Sigmoid colon (tissue), 4 donors: Measurements from ENCODE around the gene PHF20.

Experiments used
- EP300 ChIP-seq, 4 donors: sonication (generic); formaldehyde crosslinking; IDR thresholded peaks; one replicate each; pipeline ENCODE4 v1.6.1; 2017; ENCODE audit warnings: antibody characterized with exemption in 4 of 4
- TF ChIP-seq, protein P1 (sequence below), 4 experiments: fragments of 450-650 bp in 3 of 4; fragments of 200-600 bp in 1 of 4; IDR thresholded peaks; one replicate each; pipeline ENCODE4 v1.5.1; 2016 to 2019; ENCODE audit warnings: antibody characterized with exemption in 4 of 4, mild to moderate bottlenecking in 3 of 4, moderate library complexity in 2 of 4

DNA sequence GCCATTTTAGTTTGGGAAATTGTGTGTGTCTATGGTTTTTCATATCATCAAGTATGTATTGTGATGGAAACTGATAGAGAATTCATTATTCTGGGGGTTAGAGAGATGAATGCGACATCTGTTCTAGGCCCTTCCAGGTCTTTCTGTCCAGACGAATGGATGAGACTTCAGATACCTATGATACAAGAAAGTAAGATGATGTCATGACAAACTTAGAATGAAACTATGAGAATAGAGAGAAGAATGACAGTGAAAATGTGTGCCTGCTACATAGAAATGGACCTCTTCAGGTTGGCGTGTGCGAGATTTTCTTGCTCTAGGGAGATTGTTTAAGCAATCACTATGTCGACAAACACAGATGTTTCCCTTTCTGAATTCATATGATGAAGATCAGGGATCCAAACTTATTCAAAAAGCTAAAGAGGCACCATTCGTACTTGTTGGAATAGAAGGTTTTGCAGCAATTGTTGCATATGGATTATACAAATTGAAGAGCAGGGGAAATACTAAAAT, 106.4 kb downstream of the PHF20 start:
- TF ChIP-seq EP300 (IDR thresholded peaks at IDR 0.05), result no peak
- TF ChIP-seq, protein P1, sequence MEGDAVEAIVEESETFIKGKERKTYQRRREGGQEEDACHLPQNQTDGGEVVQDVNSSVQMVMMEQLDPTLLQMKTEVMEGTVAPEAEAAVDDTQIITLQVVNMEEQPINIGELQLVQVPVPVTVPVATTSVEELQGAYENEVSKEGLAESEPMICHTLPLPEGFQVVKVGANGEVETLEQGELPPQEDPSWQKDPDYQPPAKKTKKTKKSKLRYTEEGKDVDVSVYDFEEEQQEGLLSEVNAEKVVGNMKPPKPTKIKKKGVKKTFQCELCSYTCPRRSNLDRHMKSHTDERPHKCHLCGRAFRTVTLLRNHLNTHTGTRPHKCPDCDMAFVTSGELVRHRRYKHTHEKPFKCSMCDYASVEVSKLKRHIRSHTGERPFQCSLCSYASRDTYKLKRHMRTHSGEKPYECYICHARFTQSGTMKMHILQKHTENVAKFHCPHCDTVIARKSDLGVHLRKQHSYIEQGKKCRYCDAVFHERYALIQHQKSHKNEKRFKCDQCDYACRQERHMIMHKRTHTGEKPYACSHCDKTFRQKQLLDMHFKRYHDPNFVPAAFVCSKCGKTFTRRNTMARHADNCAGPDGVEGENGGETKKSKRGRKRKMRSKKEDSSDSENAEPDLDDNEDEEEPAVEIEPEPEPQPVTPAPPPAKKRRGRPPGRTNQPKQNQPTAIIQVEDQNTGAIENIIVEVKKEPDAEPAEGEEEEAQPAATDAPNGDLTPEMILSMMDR (IDR thresholded peaks at IDR 0.05), result no peak
